GM10248 (cell line): ENCODE results near the gene FBXO21.

Source experiments
- CTCF ChIA-PET: fragments of 300-600 bp; sonication (Branson Sonifier 250); formaldehyde crosslinking; extraction: SDS; loops from one replicate; lab custom pipeline; 2021; ENCODE audit warnings: antibody characterized with exemption; lab: Yijun Ruan, JAX
- POLR2A ChIA-PET: fragments of 350-650 bp; sonication (Branson Sonifier 250); formaldehyde crosslinking; extraction: SDS; loops from one replicate; lab custom pipeline; 2020; ENCODE audit warnings: antibody characterized with exemption; lab: Yijun Ruan, JAX
- DNase-seq: peaks from one replicate; pipeline ENCODE4 v3.0.0; 2012; ENCODE audit errors: extremely low spot score
- TF ChIP-seq, protein P1 (sequence below): IDR thresholded peaks from 2 replicates; pipeline ENCODE4 v1.5.1; 2012; ENCODE audit warnings: mild to moderate bottlenecking, low read depth; ENCODE audit errors: extremely low read depth, missing control alignments, control extremely low read depth

Gene FBXO21

DNA sequence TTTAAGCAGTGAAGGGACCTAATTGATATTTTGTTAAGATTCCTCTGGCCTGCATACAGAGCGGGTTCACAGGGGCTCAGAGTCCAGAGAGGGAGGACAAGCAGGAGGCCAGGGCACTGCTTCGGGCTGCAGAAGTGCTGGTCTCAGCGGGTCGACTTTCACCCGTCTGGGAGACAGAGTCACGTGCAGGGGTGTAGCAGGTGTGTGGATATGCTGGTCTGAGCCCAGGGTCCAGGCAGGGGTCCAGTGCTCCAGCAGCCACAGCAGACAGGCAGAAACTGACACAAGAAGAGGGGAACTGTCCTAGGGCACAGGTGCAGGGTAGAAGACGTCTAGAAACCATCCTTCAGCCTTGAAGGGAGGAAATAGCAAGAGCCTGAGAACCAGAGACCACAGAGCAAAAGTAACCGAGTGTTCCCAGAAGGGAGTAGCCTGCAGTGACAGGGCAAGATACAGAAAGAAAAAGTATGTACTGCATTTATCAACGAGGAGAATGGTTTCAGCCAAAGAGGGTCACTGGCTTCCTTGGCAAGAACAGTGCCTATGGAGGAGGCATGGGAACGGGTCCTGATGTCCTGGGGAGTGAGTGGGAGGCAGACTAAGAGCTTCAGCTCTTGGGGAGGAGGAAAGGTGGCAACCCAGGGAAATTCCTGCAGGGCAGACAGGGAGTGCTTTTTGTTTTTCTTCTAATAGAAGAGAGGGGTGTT lies 28.7 kb downstream of the FBXO21 start:
- ChIA-PET POLR2A (no interaction called here), CTCF (interaction anchor here (1.1 kb wide), 1 partner anchor 11 kb away, joined by 3 read pairs; no protein-coding TSS in a partner anchor)

DNA sequence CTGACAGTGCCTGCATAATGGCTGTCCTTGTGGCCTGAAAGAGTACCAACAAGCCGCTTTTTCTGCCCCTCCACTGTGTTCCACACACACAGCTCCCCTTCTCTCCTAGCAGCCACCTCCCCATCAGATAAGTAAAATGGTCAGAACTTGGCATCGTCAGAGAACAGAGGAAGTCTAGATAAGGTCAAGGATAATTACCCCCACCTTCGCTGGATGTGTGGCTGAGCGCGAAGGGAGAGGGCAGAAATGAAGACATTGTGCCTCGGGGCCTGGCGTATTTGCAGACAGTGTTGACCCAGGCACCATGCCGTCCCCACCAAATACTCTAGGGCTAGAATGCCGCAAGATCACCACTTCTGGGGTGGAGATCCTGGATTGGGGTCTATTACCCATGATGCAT lies 30.6 kb downstream of the FBXO21 start:
- no peak for DNase-seq
- CTCF ChIA-PET: no interaction called here
- TF ChIP-seq, protein P1, sequence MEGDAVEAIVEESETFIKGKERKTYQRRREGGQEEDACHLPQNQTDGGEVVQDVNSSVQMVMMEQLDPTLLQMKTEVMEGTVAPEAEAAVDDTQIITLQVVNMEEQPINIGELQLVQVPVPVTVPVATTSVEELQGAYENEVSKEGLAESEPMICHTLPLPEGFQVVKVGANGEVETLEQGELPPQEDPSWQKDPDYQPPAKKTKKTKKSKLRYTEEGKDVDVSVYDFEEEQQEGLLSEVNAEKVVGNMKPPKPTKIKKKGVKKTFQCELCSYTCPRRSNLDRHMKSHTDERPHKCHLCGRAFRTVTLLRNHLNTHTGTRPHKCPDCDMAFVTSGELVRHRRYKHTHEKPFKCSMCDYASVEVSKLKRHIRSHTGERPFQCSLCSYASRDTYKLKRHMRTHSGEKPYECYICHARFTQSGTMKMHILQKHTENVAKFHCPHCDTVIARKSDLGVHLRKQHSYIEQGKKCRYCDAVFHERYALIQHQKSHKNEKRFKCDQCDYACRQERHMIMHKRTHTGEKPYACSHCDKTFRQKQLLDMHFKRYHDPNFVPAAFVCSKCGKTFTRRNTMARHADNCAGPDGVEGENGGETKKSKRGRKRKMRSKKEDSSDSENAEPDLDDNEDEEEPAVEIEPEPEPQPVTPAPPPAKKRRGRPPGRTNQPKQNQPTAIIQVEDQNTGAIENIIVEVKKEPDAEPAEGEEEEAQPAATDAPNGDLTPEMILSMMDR: no peak
- POLR2A ChIA-PET: no interaction called here

More for the DNA sequence above, 28.7 kb downstream of the FBXO21 start:
- TF ChIP-seq, protein P1: no peak
- DNase-seq: no peak

DNA sequence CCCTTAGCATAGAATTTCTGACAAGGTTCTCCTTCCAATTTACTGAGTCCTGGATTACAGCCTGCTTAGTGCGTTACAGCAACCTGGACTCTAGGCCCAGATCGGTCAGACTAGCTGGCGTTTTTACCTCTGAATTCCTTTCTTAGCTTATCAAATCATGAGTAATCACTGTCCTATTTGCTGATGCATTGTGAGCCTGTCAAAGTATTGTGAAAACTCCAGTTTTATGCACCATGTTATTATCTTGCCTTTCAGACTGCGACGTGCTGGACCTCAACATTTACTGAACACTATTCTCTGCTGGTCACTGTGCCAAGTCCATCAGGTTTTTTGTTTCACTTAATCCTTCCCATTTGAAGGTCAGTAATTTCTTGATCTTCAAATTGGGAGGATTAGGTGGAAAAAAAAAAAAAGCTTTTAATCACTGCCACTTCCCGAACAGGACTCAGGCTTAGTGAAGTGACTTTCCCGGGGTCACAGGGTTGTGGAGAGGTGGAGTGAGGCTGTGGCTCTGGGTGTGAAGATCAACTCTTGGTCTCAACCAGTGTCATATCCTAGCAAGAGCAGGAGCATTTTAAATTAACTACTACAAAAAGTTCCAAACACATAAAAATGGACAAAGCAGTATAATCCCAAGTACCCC lies 31.2 kb downstream of the FBXO21 start:
- POLR2A ChIA-PET: no interaction called here
- CTCF ChIA-PET: no interaction called here
- no peak for DNase-seq
- TF ChIP-seq, protein P1: no peak

DNA sequence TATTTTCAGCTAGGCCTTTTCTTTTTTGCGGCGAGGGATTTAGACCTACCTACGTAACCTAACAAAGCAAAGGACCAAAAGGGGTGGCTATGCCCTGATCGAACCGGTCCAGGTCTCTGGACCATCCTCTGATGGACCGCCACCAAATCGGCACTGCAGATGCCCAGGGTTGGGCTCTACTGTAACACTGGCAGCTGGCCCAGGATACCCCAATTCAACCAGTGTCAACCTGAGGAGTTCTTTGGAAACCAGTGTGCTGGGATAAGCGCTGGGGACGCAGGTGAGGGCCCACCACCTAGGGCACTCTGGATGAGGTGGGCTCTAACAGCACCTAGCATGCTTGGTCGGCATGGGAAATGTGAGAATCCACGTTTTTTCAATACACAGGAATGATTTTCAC lies 32.2 kb downstream of the FBXO21 start:
- TF ChIP-seq, protein P1: no peak
- DNase-seq: no peak
- CTCF ChIA-PET: no interaction called here
- POLR2A ChIA-PET: no interaction called here

DNA sequence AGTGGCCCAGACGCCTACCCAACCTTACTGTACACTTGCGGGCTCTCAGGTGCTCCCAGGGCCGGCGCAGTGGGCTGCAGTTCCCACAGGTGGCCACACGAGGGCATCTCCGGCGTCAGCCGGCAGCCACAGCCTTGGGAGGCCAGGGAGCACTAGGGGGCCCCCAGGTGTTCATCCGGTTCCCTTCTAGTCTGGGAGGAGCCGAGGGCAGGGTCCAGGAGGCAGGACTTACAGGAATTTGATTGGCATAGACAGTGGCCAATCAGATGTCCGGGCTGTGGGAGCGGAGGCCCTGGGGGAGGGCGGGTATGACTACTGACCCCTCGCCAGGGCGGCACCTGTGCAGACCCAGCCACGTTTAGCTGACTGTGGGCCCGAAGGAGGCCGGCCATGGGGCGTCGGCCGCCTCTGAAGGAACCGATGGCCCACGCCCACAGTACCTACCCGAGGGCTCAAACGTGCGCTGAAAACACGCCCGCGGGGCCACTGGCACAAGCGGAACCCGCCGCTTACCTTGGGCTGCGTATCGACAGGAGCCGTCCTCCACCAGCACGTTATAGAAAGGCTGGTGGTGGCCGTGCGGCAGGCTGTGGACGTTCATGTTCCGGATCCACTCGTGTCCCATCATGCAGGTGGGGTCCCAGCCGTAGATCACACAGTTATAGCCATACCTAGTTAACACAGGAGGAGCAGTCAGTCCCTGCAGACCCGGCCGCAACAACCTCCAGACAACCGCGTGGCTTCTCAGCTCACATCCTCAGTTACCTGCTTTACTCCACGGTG lies 34.8 kb downstream of the FBXO21 start:
- ChIA-PET CTCF (interaction anchor here (0.7 to 1.3 kb wide), 3 partner anchors 9 to 19 kb away, joined by 3 to 4 read pairs (median 3); no protein-coding TSS in a partner anchor), POLR2A (no interaction called here)
- TF ChIP-seq, protein P1: peak; percentile 82
- peak; percentile 87 for DNase-seq
